Measurements from ENCODE around the gene SLAIN2. TPM values are rescaled to one million over a fixed set of nuclear protein-coding genes. Genes with fewer than 3 reads are reported as not detected.

The SLAIN2 gene
- total RNA-seq, 1 experiment from 2014 or later, result 32.0 TPM

- H3K4me3 ChIP-seq (ENCODE audit: insufficient read depth, low read depth, low read length), result peak overlapping the region; percentile 84
- H3K36me3 ChIP-seq (replicated peaks; ENCODE audit: control insufficient read depth, insufficient read depth, low read length), result no peaks in the 10 kb centered on the region
- no peak for DNase-seq
- H3K27me3 ChIP-seq (ENCODE audit: control insufficient read depth, insufficient read depth, low read length), result no peaks in the 10 kb centered on the region
These were observed 1.2 kb downstream of the SLAIN2 start for GRCh38 chr4:48342606-48342880.

- H3K4me3 ChIP-seq (ENCODE audit: insufficient read depth, low read depth, low read length), result no peak overlapping the region; the same call in 1 of the 2 replicates
- H3K36me3 ChIP-seq (replicated peaks; ENCODE audit: control insufficient read depth, insufficient read depth, low read length), result no peaks in the 10 kb centered on the region
- no peak for DNase-seq
- H3K27me3 ChIP-seq (ENCODE audit: control insufficient read depth, insufficient read depth, low read length), result no peaks in the 10 kb centered on the region
These were observed 1.7 kb downstream of the SLAIN2 start for GRCh38 chr4:48343035-48343434.

- H3K27me3 ChIP-seq (ENCODE audit: control insufficient read depth, insufficient read depth, low read length), result no peaks in the 10 kb centered on the region
- H3K36me3 ChIP-seq (replicated peaks; ENCODE audit: control insufficient read depth, insufficient read depth, low read length), result no peaks in the 10 kb centered on the region
These were observed 2.2 kb downstream of the SLAIN2 start for GRCh38 chr4:48343551-48343950.

GRCh38 chr4:48345542-48345941 lies 4.2 kb downstream of the SLAIN2 start:
- Histone ChIP-seq H3K27me3 (ENCODE audit: control insufficient read depth, insufficient read depth, low read length) (no peaks in the 10 kb centered on the region), H3K4me3 (ENCODE audit: insufficient read depth, low read depth, low read length) (no peak overlapping the region), H3K36me3 (replicated peaks; ENCODE audit: control insufficient read depth, insufficient read depth, low read length) (no peaks in the 10 kb centered on the region)
- no peak for DNase-seq

More at GRCh38 chr4:48343551-48343950, 2.2 kb downstream of the SLAIN2 start:
- no peak overlapping the region for H3K4me3 ChIP-seq (ENCODE audit: insufficient read depth, low read depth, low read length)
- DNase-seq, result no peak

GRCh38 chr4:48346594-48346993 lies 5.3 kb downstream of the SLAIN2 start:
- Histone ChIP-seq H3K4me3 (ENCODE audit: insufficient read depth, low read depth, low read length) (no peak overlapping the region), H3K36me3 (replicated peaks; ENCODE audit: control insufficient read depth, insufficient read depth, low read length) (no peaks in the 10 kb centered on the region), H3K27me3 (ENCODE audit: control insufficient read depth, insufficient read depth, low read length) (no peaks in the 10 kb centered on the region)
- DNase-seq, result no peak

- Histone ChIP-seq H3K36me3 (replicated peaks; ENCODE audit: control insufficient read depth, insufficient read depth, low read length) (no peaks in the 10 kb centered on the region), H3K27me3 (ENCODE audit: control insufficient read depth, insufficient read depth, low read length) (no peaks in the 10 kb centered on the region), H3K4me3 (ENCODE audit: insufficient read depth, low read depth, low read length) (no peak overlapping the region)
- DNase-seq, result no peak
These were observed 6.1 kb downstream of the SLAIN2 start for GRCh38 chr4:48347282-48347921.

GRCh38 chr4:48350871-48351270 lies 9.5 kb downstream of the SLAIN2 start:
- H3K4me3 ChIP-seq (ENCODE audit: insufficient read depth, low read depth, low read length), result no peak overlapping the region
- H3K27me3 ChIP-seq (ENCODE audit: control insufficient read depth, insufficient read depth, low read length), result no peaks in the 10 kb centered on the region
- H3K36me3 ChIP-seq (replicated peaks; ENCODE audit: control insufficient read depth, insufficient read depth, low read length), result no peaks in the 10 kb centered on the region
- DNase-seq, result no peak

GRCh38 chr4:48352793-48353192 lies 11.5 kb downstream of the SLAIN2 start:
- Histone ChIP-seq H3K4me3 (ENCODE audit: insufficient read depth, low read depth, low read length) (no peak overlapping the region), H3K27me3 (ENCODE audit: control insufficient read depth, insufficient read depth, low read length) (no peaks in the 10 kb centered on the region), H3K36me3 (replicated peaks; ENCODE audit: control insufficient read depth, insufficient read depth, low read length) (no peaks in the 10 kb centered on the region; the same call in 1 of the 2 replicates)
- DNase-seq, result no peak

GRCh38 chr4:48356355-48356754 lies 15.0 kb downstream of the SLAIN2 start:
- H3K4me3 ChIP-seq (ENCODE audit: insufficient read depth, low read depth, low read length), result no peak overlapping the region
- no peaks in the 10 kb centered on the region; the same call in 1 of the 2 replicates for H3K36me3 ChIP-seq (replicated peaks; ENCODE audit: control insufficient read depth, insufficient read depth, low read length)
- no peaks in the 10 kb centered on the region for H3K27me3 ChIP-seq (ENCODE audit: control insufficient read depth, insufficient read depth, low read length)
- DNase-seq, result no peak

GRCh38 chr4:48360285-48361011 lies 19.1 kb downstream of the SLAIN2 start:
- Histone ChIP-seq H3K27me3 (ENCODE audit: control insufficient read depth, insufficient read depth, low read length) (no peaks in the 10 kb centered on the region), H3K4me3 (ENCODE audit: insufficient read depth, low read depth, low read length) (no peak overlapping the region), H3K36me3 (replicated peaks; ENCODE audit: control insufficient read depth, insufficient read depth, low read length) (no peaks in the 10 kb centered on the region; the same call in 1 of the 2 replicates)
- DNase-seq, result no peak

- no peaks in the 10 kb centered on the region; the same call in 1 of the 2 replicates for H3K36me3 ChIP-seq (replicated peaks; ENCODE audit: control insufficient read depth, insufficient read depth, low read length)
- H3K27me3 ChIP-seq (ENCODE audit: control insufficient read depth, insufficient read depth, low read length), result no peaks in the 10 kb centered on the region
- H3K4me3 ChIP-seq (ENCODE audit: insufficient read depth, low read depth, low read length), result no peak overlapping the region
- DNase-seq, result no peak
These were observed 19.7 kb downstream of the SLAIN2 start for GRCh38 chr4:48361012-48361400.

- no peak for DNase-seq
- Histone ChIP-seq H3K27me3 (ENCODE audit: control insufficient read depth, insufficient read depth, low read length) (no peaks in the 10 kb centered on the region), H3K36me3 (replicated peaks; ENCODE audit: control insufficient read depth, insufficient read depth, low read length) (no peaks in the 10 kb centered on the region), H3K4me3 (ENCODE audit: insufficient read depth, low read depth, low read length) (no peak overlapping the region)
These were observed 25.3 kb downstream of the SLAIN2 start for GRCh38 chr4:48366611-48367010.

GRCh38 chr4:48367016-48367415 lies 25.7 kb downstream of the SLAIN2 start:
- Histone ChIP-seq H3K4me3 (ENCODE audit: insufficient read depth, low read depth, low read length) (no peak overlapping the region), H3K36me3 (replicated peaks; ENCODE audit: control insufficient read depth, insufficient read depth, low read length) (no peaks in the 10 kb centered on the region), H3K27me3 (ENCODE audit: control insufficient read depth, insufficient read depth, low read length) (no peaks in the 10 kb centered on the region)
- DNase-seq, result no peak

- Histone ChIP-seq H3K4me3 (ENCODE audit: insufficient read depth, low read depth, low read length) (no peak overlapping the region), H3K36me3 (replicated peaks; ENCODE audit: control insufficient read depth, insufficient read depth, low read length) (no peaks in the 10 kb centered on the region), H3K27me3 (ENCODE audit: control insufficient read depth, insufficient read depth, low read length) (no peaks in the 10 kb centered on the region)
- DNase-seq, result no peak
These were observed 27.1 kb downstream of the SLAIN2 start for GRCh38 chr4:48368389-48368788.

GRCh38 chr4:48369248-48369647 lies 27.9 kb downstream of the SLAIN2 start:
- Histone ChIP-seq H3K4me3 (ENCODE audit: insufficient read depth, low read depth, low read length) (no peak overlapping the region), H3K36me3 (replicated peaks; ENCODE audit: control insufficient read depth, insufficient read depth, low read length) (no peaks in the 10 kb centered on the region), H3K27me3 (ENCODE audit: control insufficient read depth, insufficient read depth, low read length) (no peaks in the 10 kb centered on the region)
- DNase-seq, result no peak
